KMS-11 (cell line): ENCODE measurements around the gene NGF.

ENCODE experiments used
- H2AFZ ChIP-seq: fragments of 200-600 bp; sonication (generic); 2 replicates; pipeline ENCODE4 v1.6.1; 2016; ENCODE audit warnings: antibody characterized with exemption, mixed run types, low read depth
- H3K27ac ChIP-seq: fragments of 200-600 bp; sonication (generic); 2 replicates; pipeline ENCODE4 v1.6.1; 2016; ENCODE audit warnings: mild to moderate bottlenecking, mixed run types
- H3K27me3 ChIP-seq: fragments of 200-600 bp; sonication (generic); 2 replicates; pipeline ENCODE4 v1.6.1; 2017; ENCODE audit warnings: mild to moderate bottlenecking, low read depth, mixed run types, moderate library complexity; ENCODE audit not compliant: insufficient read depth
- H3K36me3 ChIP-seq: fragments of 200-600 bp; sonication (generic); 2 replicates; pipeline ENCODE4 v1.6.1; 2017; ENCODE audit warnings: mild to moderate bottlenecking, mixed run types; ENCODE audit not compliant: insufficient read depth
- H3K4me1 ChIP-seq: fragments of 200-600 bp; sonication (generic); 2 replicates; pipeline ENCODE4 v1.6.1; 2016; ENCODE audit warnings: mild to moderate bottlenecking, low read depth, mixed run types; ENCODE audit not compliant: poor library complexity, severe bottlenecking
- H3K4me2 ChIP-seq: fragments of 200-600 bp; sonication (generic); 2 replicates; pipeline ENCODE4 v1.7.0; 2016; ENCODE audit warnings: mild to moderate bottlenecking, mixed run types
- H3K4me3 ChIP-seq: fragments of 200-600 bp; sonication (generic); IDR thresholded peaks from 2 replicates; pipeline ENCODE4 v1.6.1; 2017; ENCODE audit warnings: low read depth, low read length, mixed read lengths; ENCODE audit not compliant: insufficient read depth
- H3K79me2 ChIP-seq: fragments of 200-600 bp; sonication (generic); 2 replicates; pipeline ENCODE4 v1.6.1; 2016; ENCODE audit warnings: low read depth, mixed run types; ENCODE audit not compliant: insufficient read depth
- H3K9ac ChIP-seq: fragments of 200-600 bp; sonication (generic); 2 replicates; pipeline ENCODE4 v1.6.1; 2016; ENCODE audit warnings: mild to moderate bottlenecking, mixed run types
- H4K20me1 ChIP-seq: fragments of 200-600 bp; sonication (generic); 2 replicates; pipeline ENCODE4 v1.6.1; 2016; ENCODE audit warnings: mild to moderate bottlenecking, mixed run types; ENCODE audit not compliant: insufficient read depth
- TF ChIP-seq, protein P1 (sequence below): fragments of 200-600 bp; sonication (generic); conservative IDR thresholded peaks from 2 replicates; pipeline ENCODE4 v1.6.1; 2017; ENCODE audit warnings: low read depth, mild to moderate bottlenecking, antibody characterized with exemption, low read length, moderate library complexity, mixed read lengths

Gene NGF

DNA sequence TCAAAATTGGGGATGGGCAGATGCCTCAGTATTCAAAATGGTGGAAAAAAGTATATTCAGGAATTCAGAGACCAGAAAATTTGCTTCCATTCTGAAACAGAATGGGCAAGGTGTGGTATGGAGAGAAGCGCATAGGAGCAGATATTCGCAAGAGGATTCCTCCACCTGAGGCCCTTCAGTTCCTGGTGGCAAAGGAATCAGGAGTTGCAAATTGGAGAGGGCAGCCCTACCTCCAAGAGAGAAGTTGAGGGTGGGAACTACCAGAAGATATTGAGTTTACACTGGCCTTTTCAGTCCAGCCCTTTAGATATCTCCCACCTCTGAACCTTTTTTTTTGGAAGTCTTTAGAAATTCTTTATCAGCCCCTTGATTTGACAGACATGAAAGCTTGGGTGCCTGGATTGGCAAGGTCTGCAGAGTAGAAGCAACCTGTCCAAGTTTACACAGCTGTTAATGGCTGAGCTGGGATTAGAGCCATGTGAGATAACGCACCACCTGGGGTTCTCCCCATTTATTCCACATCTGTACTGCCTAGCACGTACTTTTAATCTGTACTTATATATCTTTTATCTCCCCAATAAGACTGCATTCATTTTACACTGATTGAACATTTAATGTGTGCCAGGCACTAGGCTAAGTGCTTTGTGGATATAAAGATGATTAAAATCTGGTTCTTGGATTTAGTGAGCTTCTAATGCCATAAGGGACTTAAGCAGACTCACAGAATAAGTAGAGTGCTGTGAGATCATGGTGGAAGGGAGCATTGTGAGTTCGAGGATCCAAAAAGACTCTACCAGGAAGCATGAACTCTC, 99.5 kb downstream of the NGF start:
- no peaks in the 10 kb centered on the region for H4K20me1 ChIP-seq
- H3K36me3 ChIP-seq: no peaks in the 10 kb centered on the region
- no peaks in the 10 kb centered on the region for H3K79me2 ChIP-seq
- H3K27ac ChIP-seq: no peak overlapping the region
- no peak overlapping the region for H2AFZ ChIP-seq
- no peak overlapping the region for H3K9ac ChIP-seq
- TF ChIP-seq, protein P1, sequence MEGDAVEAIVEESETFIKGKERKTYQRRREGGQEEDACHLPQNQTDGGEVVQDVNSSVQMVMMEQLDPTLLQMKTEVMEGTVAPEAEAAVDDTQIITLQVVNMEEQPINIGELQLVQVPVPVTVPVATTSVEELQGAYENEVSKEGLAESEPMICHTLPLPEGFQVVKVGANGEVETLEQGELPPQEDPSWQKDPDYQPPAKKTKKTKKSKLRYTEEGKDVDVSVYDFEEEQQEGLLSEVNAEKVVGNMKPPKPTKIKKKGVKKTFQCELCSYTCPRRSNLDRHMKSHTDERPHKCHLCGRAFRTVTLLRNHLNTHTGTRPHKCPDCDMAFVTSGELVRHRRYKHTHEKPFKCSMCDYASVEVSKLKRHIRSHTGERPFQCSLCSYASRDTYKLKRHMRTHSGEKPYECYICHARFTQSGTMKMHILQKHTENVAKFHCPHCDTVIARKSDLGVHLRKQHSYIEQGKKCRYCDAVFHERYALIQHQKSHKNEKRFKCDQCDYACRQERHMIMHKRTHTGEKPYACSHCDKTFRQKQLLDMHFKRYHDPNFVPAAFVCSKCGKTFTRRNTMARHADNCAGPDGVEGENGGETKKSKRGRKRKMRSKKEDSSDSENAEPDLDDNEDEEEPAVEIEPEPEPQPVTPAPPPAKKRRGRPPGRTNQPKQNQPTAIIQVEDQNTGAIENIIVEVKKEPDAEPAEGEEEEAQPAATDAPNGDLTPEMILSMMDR: no peak
- no peaks in the 10 kb centered on the region for H3K27me3 ChIP-seq
- H3K4me2 ChIP-seq: no peak overlapping the region
- no peaks in the 10 kb centered on the region for H3K4me1 ChIP-seq
- H3K4me3 ChIP-seq: no peak overlapping the region

- Histone ChIP-seq H3K79me2 (no peaks in the 10 kb centered on the region), H3K27me3 (no peaks in the 10 kb centered on the region), H3K4me3 (no peak overlapping the region), H2AFZ (no peak overlapping the region), H3K36me3 (no peaks in the 10 kb centered on the region), H3K4me2 (no peak overlapping the region), H3K4me1 (no peaks in the 10 kb centered on the region), H3K9ac (no peak overlapping the region), H3K27ac (no peak overlapping the region), H4K20me1 (no peaks in the 10 kb centered on the region)
- TF ChIP-seq, protein P1: no peak
Observed at GRCh38 chr1:115237507-115237906, 100.5 kb downstream of the NGF start.

DNA sequence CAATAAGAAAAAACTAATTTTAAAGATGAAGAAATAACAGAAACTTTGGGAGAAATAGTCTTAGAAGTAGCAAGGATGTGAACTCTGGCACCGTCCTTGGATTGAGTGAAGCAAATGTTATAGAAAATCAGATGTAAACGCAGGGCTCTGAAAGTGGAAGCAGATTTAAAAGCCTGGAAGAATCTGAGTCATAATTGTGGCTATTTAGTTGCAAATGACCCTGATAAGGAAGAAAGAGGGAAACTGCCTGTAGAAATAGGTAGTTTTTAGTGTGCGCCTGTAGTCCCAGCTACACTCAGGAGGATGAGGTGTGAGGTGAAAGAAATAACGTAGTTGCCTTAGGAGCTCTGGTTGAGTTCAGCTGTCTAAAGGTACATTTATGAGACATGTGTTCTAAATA, 101.0 kb downstream of the NGF start:
- TF ChIP-seq, protein P1: no peak
- Histone ChIP-seq H3K79me2 (no peaks in the 10 kb centered on the region), H3K27ac (no peak overlapping the region), H3K4me2 (no peak overlapping the region), H3K9ac (no peak overlapping the region), H3K27me3 (no peaks in the 10 kb centered on the region), H2AFZ (no peak overlapping the region), H3K4me3 (no peak overlapping the region), H3K36me3 (no peaks in the 10 kb centered on the region), H4K20me1 (no peaks in the 10 kb centered on the region), H3K4me1 (no peaks in the 10 kb centered on the region)
